CD4-positive, alpha-beta T cell treated with Interleukin-4 for 4 hours (primary cell): ENCODE results near the gene VKORC1.
"Not testable (repeated sequence)": the region's sequence is repeated elsewhere in the genome, so short reads cannot be mapped to it uniquely, and the experiment has no call there.

Source experiments
- DNase-seq: peaks from one replicate; pipeline ENCODE4 v3.0.0-alpha.2; 2020

VKORC1 gene

DNA sequence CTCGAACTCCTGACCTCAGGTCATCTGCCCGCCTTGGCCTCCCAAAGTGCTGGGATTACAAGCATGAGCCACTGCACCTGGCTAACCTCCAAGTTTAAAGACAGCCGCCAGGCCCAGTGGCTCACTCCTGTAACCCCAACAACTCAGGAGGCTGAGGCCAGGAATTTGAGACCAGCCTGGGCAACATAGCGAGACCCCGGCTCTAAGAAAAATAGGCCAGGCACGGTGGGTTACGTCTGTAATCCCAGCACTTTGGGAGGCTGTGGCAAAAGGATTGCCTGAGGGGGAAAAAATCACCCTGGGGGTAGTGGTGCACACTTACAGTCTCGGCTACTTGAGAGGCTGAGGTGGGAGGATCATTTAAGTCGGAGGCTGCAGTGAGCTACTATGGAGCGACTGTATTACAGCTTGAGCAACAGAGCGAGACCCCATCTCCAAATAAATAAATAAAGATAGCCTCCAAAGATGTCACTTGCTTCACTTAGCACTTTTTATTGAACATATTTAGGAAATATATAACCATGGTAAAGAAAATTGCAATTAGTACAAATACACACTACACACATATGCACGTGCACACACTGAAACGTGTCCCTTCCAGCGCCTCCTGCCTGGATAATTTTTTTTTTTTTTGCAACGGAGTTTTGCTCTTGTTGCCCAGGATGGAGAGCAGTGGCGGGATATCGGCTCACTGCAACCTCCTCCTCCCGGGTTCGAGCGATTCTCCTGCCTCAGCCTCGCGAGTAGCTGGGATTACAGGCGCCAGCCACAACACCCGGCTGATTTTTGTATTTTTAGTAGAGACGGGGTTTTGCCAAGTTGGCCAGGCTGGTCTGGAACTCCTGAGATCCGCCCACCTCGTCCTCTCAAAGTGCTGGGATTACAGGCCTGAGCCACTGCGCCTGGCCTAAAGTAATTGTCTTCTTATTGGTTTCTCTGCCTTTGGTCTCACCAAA lies 12.2 kb upstream of the VKORC1 start:
- DNase-seq, result no peak

DNA sequence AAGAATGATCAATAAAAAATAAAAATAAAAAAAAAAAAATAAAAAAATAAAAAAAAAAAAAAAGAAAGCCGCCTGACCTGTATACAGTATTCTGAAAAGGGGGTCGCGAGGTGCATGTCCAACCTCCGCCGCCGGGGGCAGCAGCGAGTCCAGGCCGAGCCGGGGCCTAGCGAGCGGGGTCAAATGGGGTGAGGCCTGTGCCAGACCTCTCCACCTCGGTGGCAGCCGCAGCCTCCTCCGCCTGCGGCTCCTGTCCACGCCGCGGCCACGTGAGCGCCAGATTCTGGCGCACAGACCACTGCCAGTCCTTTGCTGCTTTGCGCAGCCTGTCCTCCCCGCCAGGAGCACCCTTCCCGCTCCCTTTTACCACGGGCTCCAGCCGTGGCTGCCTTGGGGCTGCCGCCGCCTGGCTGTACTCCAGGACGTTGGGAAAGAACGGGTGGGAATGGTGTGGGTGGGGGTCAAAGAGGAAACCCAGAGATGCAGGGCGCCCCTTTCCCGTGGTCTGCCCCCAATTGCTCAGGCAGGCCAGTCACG lies 11.1 kb upstream of the VKORC1 start:
- DNase-seq, result peak; percentile 70

DNA sequence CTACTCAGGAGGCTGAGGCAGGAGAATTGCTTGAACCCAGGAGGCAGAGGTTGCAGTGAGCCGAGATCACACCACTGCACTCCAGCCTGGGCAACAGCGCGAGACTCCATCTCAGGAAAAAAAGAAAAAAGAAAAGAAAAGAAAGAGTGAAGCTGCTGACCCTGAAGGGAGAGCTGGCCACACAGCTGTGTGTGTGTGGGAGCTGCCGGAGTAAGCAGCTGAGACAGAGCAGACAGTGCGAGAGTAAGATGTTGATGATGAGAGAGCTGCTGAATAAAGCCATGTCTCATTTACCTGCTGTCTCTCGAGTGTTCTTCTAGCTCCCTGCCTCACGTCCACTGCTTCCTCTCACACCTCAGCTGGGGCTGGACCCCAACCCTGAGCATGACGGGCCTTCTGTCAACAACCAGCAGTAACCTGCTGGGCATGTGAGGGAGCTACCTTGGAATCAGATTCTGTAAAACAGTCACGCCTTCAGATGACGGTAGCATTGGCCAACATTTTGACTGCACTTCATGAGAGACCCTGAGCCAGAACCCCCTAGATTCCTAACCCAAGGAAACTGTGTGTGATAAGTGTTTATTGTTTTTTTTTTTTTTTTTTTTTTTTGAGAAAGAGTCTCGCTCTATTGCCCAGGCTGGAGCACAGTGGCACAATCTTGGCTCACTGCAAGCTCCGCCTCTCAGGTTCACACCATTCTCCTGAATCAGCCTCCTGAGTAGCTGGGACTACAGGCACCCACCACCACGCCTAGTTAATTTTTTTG lies 6.5 kb upstream of the VKORC1 start:
- DNase-seq, result not testable (repeated sequence)

DNA sequence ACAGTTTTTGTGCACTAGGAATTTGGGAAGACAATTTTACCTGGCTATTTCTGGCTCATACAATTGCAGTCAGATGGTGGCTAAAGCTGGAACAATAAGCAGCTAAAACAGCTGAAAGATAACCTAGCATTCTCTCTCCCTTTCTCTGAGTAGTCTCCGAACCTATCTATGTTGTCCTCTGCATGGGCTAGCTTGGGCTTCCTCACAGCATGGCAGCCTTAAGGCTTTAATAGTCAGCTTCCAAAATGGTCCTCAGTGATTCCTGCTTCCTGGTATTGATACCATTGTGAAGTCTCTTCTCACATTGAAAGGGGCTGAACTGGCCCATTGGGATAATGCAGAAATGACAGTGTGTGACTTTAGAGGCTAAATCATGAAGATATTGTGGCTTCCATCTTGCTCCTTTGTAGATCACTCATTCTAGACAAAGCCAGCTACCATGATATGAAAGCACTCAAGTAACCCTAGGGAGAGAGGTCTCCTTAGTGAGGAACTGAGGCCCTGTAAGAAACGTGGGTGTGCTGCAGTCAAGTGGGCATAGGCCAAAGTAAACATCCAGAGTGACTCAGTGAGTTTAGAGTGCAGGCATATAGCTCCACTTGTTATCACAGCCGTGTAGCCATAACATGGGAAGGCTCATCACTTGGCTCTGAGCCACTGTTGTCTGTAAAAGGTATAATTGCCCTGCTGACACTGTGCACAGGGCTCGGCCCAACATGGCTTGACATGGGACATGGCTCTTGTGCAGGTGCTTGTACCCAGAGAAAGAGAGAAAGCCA lies 5.5 kb upstream of the VKORC1 start:
- DNase-seq, result no peak

DNA sequence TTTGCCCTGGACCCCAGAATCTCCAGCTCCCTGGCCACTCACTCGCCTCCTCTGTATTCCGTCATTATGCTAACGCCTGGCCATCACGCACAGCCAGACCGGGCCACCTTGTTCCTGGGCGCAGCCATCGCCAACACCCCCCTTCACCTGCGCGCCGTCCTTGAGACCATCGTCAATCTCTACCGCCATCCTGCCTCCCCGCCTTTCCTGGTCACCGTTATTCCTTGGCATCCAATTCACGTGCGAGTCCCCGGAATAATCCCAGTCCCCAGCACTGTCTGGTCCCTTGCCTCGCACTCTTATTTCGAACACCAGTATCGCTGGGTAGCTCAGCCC lies 541 bp downstream of the VKORC1 start:
- no peak for DNase-seq

DNA sequence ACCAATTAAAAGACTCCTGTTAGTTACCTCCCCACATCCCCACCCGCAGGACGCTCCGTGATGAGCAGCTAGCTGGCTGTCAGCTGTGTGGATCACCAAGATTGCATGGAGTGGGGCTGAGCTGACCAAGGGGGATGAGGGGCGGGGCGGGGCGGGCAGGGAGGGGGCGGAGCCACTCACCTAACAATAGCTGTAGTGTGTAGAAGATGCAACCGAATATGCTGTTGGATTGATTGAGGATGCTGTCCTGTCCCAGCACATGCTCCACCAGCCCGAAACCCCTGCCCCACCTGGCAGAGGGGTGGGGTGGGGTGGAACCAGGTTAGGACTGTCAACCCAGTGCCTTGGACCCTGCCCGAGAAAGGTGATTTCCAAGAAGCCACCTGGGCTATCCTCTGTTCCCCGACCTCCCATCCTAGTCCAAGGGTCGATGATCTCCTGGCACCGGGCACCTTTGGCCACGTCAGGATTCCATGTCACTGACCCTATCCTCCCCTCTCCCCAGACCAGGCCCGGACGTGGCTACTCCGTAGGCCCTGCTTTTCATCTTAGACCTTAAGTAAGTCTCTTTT lies 1.4 kb downstream of the VKORC1 start:
- DNase-seq, result no peak

DNA sequence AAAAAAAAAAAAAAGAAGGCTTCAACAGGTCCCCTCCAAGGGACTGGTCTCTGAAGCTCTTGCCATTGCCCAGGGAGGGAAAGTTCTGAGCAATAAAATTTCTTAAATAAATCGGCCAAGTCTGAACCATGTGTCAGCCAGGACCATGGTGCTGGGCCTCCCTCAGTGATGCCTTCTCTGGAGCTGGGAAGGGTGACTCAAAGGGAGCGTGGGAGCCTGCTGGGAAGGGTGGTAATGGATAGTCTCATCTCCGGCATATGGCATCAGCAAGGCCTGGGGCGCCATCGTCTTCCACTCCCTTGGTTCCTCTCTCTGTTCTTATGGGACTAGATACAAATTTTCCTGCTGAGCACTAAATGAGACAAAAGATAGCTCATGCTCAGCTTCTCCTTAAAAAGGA lies 2.3 kb downstream of the VKORC1 start:
- DNase-seq, result no peak

DNA sequence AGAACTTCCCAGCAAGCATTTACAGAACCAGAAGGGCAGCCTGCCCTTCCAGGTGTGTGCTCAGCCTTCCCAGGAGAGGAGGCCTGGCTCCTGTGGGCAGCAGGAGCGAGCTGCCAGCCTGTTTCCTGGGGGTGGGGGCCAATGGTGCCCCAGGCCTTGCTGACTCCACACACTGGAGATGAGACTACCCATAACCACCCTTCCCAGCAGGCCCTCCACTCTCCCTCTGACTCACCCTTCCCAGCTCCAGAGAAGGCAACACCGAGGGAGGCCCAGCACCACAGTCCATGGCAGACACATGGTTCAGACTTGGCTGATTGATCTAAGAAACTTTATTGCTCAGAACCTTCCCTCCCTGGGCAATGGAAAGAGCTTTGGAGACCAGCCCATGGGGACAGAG lies 4.1 kb downstream of the VKORC1 start:
- DNase-seq, result no peak

DNA sequence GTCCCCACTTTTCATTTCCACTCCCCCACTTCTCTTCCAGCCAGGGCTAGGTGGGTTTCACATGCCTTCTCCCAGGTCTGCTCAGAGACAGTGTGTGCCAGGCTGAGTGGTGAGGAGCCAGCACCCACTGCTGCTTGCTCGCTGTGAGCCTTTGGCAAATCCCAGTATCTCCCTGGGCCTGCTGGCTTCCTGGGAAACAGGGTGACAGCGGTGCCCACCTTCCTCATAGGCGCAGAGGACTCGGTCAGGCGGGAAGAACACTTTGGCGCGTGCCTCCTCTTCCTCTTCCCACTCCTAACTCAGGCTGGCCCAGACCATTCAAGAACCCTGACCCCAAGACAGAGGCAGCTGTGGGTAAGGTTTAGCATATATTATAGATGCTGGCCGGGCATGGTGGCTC lies 5.4 kb downstream of the VKORC1 start:
- DNase-seq, result no peak

DNA sequence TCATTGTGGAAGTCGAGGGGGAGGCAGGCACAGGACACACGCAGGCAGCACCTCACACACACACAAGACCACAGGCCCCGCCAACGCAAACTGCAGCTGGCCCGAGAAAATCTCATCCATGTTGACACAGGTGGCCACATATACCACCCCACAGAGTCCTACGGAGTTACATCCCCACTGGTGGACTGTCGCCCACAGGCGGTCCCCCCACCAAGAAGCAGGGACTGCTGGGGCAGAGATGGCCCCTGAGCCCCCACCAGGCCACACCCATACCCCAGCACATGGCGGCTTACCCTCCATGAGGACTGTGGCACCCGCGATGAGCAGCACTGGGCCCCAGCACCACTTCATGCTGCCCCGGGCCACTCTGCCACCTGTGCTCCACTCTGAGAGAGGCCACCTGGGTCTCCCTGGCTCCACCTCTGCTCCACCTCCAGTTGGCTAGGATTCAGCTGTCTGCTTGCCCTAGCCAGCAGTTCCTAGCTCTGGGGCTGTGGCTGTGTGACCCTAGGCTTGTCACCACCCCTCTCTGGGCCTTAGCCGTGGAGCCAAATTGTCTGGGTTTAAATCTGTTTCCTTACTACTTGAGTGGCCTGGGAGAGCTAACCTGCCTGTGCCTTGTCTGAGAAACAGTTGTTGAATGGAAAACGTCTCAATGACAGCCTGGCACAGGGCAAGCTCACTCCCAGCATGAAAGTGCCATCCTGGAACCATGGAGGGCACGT lies 6.0 kb downstream of the VKORC1 start, which contains the start of gene PRSS53:
Gene PRSS53, minus strand, starts transcription at position 485 of the 725 bp plus-strand sequence. Its CDS starts 134 bp downstream, at position 351.
- no peak for DNase-seq

DNA sequence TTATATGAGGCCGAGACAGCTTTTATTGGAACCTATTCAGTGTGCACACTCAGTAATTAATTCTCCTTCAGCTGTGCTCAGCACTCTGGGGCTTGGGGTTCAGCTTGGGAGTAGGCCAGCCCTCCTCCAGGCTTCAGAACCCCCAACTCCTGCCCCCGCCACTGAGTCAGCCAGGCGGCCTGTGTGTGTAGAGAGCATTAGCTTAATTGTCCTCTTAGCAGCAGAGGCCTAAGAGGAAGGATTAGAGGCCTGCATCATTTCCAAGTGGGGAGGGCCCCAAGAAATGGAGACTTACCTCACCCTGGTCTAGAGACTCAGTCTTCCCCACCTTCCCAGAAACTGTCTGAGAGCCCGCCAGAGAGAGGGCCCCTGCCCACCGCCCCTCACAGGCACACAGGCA lies 6.6 kb downstream of the VKORC1 start:
- no peak for DNase-seq

DNA sequence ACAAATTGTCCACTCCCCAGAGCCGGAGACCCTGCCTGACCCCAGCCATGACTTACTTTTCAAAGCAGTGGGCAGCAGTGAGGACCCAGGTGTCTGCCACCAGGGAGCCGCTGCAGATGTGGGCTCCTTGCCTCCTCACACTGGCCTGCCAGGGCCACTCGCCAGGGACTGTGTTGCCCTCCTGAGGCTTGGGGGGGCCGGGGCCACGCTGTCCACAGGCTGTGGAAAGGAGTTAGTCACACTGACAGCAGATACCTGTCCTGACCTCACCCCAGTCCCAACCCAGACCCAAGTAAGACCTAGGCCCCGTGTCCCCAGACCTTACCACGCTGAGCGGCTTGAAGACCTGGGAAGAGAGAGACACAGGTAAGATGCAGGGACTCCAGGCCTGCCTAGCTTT lies 7.1 kb downstream of the VKORC1 start:
- no peak for DNase-seq

DNA sequence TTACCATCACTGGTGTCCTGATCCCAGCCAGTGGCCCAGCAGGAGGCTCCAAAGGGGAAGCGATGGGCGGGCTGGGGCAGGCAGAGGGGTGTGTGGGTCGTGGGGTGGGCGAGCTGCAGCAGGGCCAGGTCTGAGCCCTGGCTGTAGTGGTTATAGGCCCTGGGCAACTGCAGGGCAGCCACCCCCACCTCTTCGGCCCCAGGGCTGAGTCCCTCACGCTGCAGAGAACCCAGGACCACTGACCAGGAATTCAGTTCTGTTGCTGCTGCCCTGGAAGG lies 8.0 kb downstream of the VKORC1 start:
- no peak for DNase-seq

DNA sequence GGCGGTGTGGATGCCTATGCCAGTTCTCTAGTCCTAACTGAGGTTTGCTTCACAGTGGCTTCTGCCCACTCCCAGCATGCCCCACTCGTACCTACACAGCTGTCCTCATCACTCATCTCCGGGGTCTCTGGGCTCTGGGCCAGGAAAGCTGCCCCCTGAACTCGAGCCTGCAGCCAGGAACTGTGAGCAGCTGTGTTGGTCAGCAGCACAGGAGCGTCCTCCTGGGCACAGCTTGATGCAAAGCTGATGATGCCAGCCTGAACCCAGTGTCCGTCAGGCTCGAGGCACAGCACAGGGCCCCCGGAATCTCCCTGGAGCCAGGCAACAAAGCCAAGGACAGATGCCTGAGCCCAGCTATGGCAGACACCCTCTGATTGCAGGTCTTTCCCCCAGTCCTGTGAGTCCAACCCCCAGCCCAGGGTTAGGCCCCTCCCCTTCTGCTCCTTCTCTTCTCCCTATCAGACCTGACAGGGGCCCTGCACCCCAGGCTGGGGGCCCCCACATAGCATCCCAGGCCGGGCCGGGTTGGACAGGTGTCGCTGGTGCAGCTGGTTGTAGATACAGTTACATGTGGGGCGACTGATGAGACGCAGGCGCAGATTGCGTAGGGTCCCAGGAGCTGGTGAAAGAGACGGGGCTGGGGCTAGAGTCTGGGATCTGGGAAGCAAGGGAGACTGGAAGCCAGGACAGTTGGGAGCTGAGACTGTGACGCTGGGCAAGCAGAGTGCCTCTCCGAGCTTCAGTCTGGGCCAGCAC lies 8.5 kb downstream of the VKORC1 start:
- DNase-seq, result no peak

DNA sequence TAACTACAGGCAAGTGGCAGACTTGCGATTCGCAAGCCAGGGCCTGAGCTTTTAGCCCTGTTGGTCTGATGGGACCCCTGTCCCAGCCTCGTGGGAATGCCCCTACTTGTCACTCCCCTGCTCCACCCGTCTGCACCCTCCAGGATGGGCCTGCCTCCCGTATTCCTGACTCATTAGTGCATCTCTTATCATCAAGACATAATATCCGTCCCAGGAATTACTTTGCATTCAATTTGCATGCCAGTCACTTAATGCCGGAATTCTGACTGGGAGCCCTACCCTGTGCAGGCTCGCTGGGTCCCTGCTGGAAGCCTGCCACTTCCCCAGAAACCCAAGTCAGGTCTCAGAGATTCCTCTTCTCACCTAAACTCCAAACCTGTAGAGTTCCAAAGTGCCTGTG lies 9.2 kb downstream of the VKORC1 start:
- DNase-seq, result no peak

DNA sequence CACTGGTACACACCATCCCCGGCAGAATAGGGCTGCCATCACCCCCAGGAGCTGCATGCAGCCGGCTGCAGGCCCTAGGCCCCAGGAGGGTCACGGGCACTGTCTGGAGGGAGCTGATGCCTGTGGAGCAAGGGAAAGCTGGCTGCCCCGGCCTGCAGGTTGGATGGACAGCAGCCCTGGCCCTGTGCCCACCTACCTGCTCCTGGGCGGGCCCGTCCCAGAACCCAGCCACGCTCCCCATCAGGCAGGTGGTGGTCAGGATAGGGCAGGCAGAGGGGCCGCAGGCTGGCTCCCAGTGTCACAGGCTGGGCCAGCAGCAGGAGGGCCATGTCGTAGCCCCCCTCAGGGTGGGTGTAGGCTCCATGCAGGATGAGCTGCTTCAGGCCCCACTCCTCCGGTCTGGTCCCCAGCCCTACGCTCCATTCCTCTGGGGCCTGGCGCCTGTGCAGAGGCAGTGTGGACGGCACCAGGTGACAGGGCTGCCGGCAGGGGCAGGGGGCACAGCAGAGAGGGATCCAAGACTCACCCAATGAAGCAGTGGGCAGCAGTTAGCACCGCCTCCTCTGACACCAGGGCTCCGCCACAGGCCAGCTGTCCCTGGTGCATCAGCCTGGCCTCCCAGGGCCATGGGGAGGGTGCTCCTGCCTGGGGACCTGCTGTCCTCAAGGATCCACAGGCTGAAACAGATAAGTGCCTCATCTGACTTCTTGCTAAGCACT lies 9.9 kb downstream of the VKORC1 start:
- DNase-seq, result no peak

DNA sequence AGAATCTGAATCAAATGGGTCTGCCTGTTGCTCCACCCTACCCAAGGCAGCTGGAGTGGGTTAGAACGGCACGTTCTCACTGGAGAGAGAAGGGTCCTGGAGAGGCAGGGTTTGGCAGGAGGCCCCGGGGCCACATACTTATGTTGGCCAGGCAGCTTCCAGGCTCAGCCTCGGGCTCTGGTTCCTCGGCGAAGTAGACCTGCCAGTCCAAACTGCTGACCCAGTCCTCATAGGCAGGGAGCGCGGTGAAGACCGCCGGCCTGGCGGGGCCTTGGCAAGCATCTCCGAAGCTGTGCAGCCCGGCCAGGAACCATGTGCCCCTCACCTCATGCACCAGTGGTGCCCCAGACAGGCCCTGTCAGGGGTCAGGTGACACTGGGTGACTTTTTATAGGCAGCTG lies 10.6 kb downstream of the VKORC1 start:
- DNase-seq, result no peak

DNA sequence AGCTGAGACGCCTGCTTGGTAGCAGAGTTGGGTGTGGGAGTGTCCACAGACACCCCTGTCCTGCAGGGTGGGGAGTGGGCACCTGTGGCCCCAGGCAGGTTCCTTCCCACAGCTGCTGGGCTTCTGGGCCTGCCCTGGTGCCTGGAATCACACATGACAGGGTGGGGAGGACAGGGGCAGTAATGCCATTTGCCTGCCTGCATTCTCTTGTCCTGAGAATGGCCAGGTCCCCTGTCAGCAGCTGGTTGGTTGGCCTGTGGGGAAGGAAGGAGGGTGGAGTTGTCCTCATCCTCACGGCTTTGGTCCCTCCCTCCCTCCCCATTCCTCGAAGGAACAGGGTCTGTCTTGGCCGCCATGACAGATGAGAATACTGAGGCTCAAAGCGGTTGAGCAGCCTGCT lies 11.0 kb downstream of the VKORC1 start:
- DNase-seq, result no peak

DNA sequence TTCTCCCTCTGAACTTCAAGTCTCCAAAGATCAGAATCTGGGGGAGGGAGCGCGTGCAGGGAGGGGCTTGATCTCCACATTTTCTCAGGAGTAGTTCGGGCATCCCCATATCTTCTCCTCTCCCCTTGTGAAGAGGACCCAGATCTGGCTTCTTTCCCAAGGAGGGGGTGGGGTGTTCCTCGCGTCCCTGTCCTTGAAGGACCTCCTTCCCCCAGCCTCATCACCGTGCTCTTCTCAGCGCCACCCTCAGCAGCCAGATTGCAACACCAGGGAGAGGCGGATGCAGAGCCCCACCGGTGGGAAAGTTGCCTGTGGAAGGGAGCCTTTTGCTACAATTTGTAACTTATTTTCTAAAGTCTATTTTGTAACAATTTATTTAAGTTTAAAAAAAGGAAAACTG lies 11.5 kb downstream of the VKORC1 start:
- DNase-seq, result no peak

DNA sequence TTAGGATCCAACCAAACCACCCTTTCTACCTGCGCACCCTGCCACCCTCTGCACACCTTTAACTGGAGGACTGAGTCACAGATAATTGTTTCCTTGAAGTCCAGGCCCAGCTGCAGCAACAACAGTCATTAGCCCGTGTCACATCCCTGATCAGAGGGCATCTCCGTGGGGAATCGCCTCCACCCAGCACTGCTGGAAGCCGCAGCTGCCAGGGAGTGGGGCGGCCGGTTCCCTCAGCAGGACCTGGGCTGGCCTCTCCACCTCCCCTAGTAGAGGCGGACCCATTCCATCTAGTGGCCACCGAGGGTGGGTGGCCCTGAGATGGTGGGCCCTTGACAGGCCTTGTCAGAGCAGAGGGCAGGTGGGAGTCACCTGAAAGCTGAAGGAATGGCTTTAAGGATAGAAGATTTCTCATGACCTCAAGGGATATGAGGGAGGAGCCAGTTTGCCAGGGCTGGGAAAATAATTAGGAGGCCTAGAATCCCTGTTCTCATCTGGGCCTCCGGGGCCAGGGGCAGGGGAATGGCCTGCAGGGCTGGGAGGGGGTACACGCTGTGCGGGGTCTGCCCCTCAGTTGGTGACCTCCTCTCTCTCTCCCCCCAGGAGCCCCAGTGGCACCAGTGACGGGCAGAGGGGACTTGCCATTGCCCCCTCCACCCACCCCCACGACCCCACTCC lies 12.1 kb downstream of the VKORC1 start:
- no peak for DNase-seq
